ENCODE measurements around the gene STK10. TPM values are rescaled to one million over a fixed set of nuclear protein-coding genes. Genes with fewer than 3 reads are reported as not detected.

STK10 gene
- total and polyA plus RNA-seq, 4 donors = 2.8 to 21.7 (median 7.7) TPM

DNA sequence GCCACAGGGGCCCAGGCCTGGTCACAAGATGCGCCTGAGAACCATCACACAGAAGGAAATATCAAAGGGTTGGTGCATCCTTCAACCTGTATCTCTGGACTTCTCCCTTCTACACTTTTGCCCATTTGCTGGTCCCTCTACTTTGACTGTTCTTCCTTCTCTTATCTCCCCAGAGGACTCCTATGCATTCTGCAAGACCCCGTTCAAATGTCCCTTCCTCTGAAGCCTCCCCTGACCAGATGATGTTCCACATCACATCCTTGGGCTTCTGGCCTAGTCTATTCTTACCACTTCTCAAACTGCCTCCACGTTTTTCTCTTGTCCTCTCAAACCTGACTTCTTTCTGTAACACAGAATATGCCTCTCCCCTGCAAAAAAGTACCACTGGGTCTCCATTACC is 34.3 kb downstream of the STK10 start:
- no peak overlapping the region for H3K9ac ChIP-seq (ENCODE audit: low read depth in 1 of 2, low read length in 2 of 2)
- no peaks in the 10 kb centered on the region for H3K9me3 ChIP-seq (ENCODE audit: control insufficient read depth in 4 of 4, low read length in 3 of 4)
- no peak overlapping the region for H3K4me3 ChIP-seq (ENCODE audit: low read depth in 1 of 3, low read length in 3 of 3)
- no peak for DNase-seq (ENCODE audit: low spot score)
- peaks cover 0 to 2% (median 0%) of the 10 kb centered on the region in 4 donors for H3K4me1 ChIP-seq (ENCODE audit: control insufficient read depth in 4 of 4, insufficient read depth in 4 of 4, low read length in 3 of 4)
- 93% methylated on average over 3 of the region's 3 CpGs for WGBS
- no peak for TF ChIP-seq YY1 (IDR thresholded peaks at IDR 0.05)
- TF ChIP-seq NR2F2 (IDR thresholded peaks at IDR 0.05) = no peak
- H3K27ac ChIP-seq (ENCODE audit: low read depth in 1 of 2, low read length in 2 of 2) = no peak overlapping the region
- no peaks in the 10 kb centered on the region for H3K27me3 ChIP-seq (ENCODE audit: control insufficient read depth in 4 of 4, insufficient read depth in 4 of 4, low read length in 3 of 4)
- no peaks in the 10 kb centered on the region for H3K36me3 ChIP-seq (ENCODE audit: control insufficient read depth in 4 of 4, insufficient read depth in 3 of 4, low read depth in 1 of 4, low read length in 3 of 4)

DNA sequence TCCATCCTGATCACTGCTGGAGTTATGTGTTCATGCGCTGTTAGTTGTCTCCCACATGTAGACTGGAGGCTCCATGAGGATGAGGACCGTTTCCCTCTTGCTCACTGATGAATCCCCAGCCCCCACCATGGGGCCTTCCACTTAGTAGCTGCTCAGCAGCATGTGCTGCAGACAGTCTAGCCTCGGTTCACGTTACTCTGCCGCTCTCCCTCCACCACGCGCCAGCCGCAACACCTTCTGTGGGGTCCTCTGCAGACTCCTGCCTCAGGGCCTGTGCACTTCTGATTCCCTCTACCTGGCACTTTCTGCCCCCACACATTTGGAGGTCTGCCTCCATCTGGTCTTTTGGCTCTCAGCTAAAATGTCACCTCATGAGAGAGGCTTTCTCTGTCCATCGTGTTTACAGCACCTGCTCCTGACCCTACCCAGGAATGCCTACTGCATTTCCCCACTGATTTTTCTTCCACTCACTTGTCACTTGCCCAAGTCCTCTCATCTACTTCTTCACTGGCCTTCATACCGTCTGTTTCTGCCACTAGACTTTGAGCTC is 36.3 kb downstream of the STK10 start:
- TF ChIP-seq, protein P1, sequence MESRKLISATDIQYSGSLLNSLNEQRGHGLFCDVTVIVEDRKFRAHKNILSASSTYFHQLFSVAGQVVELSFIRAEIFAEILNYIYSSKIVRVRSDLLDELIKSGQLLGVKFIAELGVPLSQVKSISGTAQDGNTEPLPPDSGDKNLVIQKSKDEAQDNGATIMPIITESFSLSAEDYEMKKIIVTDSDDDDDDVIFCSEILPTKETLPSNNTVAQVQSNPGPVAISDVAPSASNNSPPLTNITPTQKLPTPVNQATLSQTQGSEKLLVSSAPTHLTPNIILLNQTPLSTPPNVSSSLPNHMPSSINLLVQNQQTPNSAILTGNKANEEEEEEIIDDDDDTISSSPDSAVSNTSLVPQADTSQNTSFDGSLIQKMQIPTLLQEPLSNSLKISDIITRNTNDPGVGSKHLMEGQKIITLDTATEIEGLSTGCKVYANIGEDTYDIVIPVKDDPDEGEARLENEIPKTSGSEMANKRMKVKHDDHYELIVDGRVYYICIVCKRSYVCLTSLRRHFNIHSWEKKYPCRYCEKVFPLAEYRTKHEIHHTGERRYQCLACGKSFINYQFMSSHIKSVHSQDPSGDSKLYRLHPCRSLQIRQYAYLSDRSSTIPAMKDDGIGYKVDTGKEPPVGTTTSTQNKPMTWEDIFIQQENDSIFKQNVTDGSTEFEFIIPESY (IDR thresholded peaks at IDR 0.05) = no peak
- TF ChIP-seq, protein P2, sequence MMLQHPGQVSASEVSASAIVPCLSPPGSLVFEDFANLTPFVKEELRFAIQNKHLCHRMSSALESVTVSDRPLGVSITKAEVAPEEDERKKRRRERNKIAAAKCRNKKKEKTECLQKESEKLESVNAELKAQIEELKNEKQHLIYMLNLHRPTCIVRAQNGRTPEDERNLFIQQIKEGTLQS (IDR thresholded peaks at IDR 0.05) = no peak
- TF ChIP-seq, protein P3, sequence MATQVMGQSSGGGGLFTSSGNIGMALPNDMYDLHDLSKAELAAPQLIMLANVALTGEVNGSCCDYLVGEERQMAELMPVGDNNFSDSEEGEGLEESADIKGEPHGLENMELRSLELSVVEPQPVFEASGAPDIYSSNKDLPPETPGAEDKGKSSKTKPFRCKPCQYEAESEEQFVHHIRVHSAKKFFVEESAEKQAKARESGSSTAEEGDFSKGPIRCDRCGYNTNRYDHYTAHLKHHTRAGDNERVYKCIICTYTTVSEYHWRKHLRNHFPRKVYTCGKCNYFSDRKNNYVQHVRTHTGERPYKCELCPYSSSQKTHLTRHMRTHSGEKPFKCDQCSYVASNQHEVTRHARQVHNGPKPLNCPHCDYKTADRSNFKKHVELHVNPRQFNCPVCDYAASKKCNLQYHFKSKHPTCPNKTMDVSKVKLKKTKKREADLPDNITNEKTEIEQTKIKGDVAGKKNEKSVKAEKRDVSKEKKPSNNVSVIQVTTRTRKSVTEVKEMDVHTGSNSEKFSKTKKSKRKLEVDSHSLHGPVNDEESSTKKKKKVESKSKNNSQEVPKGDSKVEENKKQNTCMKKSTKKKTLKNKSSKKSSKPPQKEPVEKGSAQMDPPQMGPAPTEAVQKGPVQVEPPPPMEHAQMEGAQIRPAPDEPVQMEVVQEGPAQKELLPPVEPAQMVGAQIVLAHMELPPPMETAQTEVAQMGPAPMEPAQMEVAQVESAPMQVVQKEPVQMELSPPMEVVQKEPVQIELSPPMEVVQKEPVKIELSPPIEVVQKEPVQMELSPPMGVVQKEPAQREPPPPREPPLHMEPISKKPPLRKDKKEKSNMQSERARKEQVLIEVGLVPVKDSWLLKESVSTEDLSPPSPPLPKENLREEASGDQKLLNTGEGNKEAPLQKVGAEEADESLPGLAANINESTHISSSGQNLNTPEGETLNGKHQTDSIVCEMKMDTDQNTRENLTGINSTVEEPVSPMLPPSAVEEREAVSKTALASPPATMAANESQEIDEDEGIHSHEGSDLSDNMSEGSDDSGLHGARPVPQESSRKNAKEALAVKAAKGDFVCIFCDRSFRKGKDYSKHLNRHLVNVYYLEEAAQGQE (IDR thresholded peaks at IDR 0.05) = no peak
- no peak for TF ChIP-seq TAF1 (conservative IDR thresholded peaks at IDR 0.05)
- no peak for TF ChIP-seq FOXA2 (IDR thresholded peaks at IDR 0.05)
- TF ChIP-seq, protein P4, sequence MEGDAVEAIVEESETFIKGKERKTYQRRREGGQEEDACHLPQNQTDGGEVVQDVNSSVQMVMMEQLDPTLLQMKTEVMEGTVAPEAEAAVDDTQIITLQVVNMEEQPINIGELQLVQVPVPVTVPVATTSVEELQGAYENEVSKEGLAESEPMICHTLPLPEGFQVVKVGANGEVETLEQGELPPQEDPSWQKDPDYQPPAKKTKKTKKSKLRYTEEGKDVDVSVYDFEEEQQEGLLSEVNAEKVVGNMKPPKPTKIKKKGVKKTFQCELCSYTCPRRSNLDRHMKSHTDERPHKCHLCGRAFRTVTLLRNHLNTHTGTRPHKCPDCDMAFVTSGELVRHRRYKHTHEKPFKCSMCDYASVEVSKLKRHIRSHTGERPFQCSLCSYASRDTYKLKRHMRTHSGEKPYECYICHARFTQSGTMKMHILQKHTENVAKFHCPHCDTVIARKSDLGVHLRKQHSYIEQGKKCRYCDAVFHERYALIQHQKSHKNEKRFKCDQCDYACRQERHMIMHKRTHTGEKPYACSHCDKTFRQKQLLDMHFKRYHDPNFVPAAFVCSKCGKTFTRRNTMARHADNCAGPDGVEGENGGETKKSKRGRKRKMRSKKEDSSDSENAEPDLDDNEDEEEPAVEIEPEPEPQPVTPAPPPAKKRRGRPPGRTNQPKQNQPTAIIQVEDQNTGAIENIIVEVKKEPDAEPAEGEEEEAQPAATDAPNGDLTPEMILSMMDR (IDR thresholded peaks at IDR 0.05; ENCODE audit: low read depth, low read length, missing input control) = no peak
- no peak for TF ChIP-seq JUND (IDR thresholded peaks at IDR 0.05)
- TF ChIP-seq YY1 (IDR thresholded peaks at IDR 0.05) = no peak
- no peak for TF ChIP-seq RAD21 (IDR thresholded peaks at IDR 0.05)
- TF ChIP-seq FOXA1 (IDR thresholded peaks at IDR 0.05) = no peak
- TF ChIP-seq, protein P5, sequence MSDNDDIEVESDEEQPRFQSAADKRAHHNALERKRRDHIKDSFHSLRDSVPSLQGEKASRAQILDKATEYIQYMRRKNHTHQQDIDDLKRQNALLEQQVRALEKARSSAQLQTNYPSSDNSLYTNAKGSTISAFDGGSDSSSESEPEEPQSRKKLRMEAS (IDR thresholded peaks at IDR 0.05) = no peak
- Histone ChIP-seq H3K9ac (ENCODE audit: low read depth in 1 of 2, low read length in 2 of 2) (no peak overlapping the region), H3K27ac (ENCODE audit: low read depth in 1 of 2, low read length in 2 of 2) (no peak overlapping the region), H3K9me3 (ENCODE audit: control insufficient read depth in 4 of 4, low read length in 3 of 4) (no peaks in the 10 kb centered on the region), H3K4me3 (ENCODE audit: low read depth in 1 of 3, low read length in 3 of 3) (no peak overlapping the region), H3K27me3 (ENCODE audit: control insufficient read depth in 4 of 4, insufficient read depth in 4 of 4, low read length in 3 of 4) (no peaks in the 10 kb centered on the region), H3K4me1 (ENCODE audit: control insufficient read depth in 4 of 4, insufficient read depth in 4 of 4, low read length in 3 of 4) (peaks cover 0 to 2% (median 0%) of the 10 kb centered on the region in 4 donors), H3K36me3 (ENCODE audit: control insufficient read depth in 4 of 4, insufficient read depth in 3 of 4, low read depth in 1 of 4, low read length in 3 of 4) (no peaks in the 10 kb centered on the region)
- 96% methylated on average over 10 of the region's 10 CpGs for WGBS
- DNase-seq (ENCODE audit: low spot score) = no peak
